ENCODE measurements around the gene KIAA1217. TPM values are rescaled to one million over a fixed set of nuclear protein-coding genes. Genes with fewer than 3 reads are reported as not detected.

The KIAA1217 gene
- total RNA-seq, 2 donors from 2014 or later: 92.5 to 188 TPM

DNA sequence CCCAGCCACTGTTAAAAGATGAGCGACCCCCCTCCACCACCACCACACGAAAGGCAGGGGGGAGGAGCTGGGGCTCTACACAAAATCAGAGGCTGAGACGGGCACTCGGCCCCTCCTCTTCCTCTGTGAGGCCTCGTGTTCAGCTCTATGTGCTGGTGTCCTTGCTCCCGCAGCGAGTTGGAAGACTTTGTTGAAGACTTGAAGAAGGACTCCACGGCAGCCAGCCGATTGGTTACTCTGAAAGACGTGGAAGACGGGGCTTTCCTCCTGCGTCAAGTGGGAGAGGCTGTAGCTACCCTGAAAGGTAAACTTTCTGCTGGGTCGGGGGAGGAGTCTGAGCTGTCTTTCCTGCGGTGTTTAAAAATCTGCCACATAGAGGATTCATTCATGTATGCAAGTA, 311.0 kb downstream of the KIAA1217 start:
- TF ChIP-seq, protein P1, sequence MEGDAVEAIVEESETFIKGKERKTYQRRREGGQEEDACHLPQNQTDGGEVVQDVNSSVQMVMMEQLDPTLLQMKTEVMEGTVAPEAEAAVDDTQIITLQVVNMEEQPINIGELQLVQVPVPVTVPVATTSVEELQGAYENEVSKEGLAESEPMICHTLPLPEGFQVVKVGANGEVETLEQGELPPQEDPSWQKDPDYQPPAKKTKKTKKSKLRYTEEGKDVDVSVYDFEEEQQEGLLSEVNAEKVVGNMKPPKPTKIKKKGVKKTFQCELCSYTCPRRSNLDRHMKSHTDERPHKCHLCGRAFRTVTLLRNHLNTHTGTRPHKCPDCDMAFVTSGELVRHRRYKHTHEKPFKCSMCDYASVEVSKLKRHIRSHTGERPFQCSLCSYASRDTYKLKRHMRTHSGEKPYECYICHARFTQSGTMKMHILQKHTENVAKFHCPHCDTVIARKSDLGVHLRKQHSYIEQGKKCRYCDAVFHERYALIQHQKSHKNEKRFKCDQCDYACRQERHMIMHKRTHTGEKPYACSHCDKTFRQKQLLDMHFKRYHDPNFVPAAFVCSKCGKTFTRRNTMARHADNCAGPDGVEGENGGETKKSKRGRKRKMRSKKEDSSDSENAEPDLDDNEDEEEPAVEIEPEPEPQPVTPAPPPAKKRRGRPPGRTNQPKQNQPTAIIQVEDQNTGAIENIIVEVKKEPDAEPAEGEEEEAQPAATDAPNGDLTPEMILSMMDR (IDR thresholded peaks at IDR 0.05): no peak
- TF ChIP-seq POLR2AphosphoS5 (IDR thresholded peaks at IDR 0.05) (no peak), POLR2A (IDR thresholded peaks at IDR 0.05) (no peak)
- H3K4me3 ChIP-seq: no peak overlapping the region
- H3K9me3 ChIP-seq: no peaks in the 10 kb centered on the region
- no peaks in the 10 kb centered on the region for H3K27me3 ChIP-seq (replicated peaks; ENCODE audit: insufficient read depth)
- no peak for DNase-seq (ENCODE audit: low spot score)
- H3K4me1 ChIP-seq (replicated peaks): no peaks in the 10 kb centered on the region
- WGBS: 42% methylated on average over 14 of the region's 14 CpGs
- no peaks in the 10 kb centered on the region for H3K36me3 ChIP-seq
- H3K27ac ChIP-seq: no peak overlapping the region
- intact Hi-C loops (cut with DNase I): loop anchor here (5.0 kb wide), 1 partner anchor 523 kb away; no protein-coding TSS in a partner anchor

DNA sequence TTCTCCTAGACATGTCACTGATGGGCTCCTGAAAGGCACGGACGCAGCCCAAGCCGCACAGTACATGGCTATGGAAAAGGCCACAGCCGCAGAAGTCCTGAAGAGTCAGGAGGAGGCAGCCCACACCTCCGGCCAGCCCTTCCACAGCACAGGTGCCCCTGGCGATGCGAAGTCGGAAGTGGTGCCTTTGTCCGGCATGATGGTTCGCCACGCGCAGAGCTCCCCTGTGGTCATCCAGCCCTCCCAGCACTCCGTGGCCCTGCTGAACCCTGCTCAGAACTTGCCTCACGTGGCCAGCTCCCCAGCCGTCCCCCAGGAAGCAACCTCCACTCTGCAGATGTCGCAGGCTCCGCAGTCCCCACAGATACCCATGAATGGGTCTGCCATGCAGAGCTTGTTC, 315.4 kb downstream of the KIAA1217 start:
- DNase-seq (ENCODE audit: low spot score): no peak
- Histone ChIP-seq H3K27ac (no peak overlapping the region), H3K4me3 (no peak overlapping the region), H3K27me3 (replicated peaks; ENCODE audit: insufficient read depth) (no peaks in the 10 kb centered on the region), H3K4me1 (replicated peaks) (no peaks in the 10 kb centered on the region), H3K9me3 (no peaks in the 10 kb centered on the region), H3K36me3 (no peaks in the 10 kb centered on the region)
- TF ChIP-seq POLR2A (IDR thresholded peaks at IDR 0.05): no peak
- TF ChIP-seq, protein P1 (IDR thresholded peaks at IDR 0.05): no peak
- TF ChIP-seq POLR2AphosphoS5 (IDR thresholded peaks at IDR 0.05): no peak
- WGBS: 95% methylated on average over 17 of the region's 17 CpGs
- intact Hi-C loops (cut with DNase I): no loop called here

DNA sequence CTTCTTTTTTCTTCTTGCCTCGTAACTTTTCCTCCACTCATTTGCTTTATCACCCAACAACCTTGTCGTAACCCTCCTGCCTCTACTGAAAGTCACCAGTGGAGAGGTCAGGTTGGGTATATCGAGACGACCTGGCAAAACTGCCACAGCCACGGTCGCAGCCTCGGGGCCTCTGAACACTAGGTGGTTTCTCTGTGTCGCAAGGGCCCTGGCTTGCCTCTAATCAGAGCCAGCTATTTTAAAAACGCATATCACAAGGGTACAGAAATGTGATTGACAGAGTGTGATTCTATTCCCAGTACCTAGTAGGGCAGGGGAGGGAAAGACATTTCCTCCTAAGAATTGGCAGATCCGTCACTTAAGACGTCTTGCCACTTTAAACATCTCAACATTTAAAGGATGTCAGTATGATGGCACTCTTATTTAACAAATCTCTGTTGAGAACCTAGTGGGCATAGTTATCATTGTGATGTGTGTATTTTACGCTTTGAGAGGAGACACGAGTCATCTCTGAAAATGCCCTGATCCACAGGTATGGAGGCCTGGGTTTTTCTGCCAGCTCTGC, 317.2 kb downstream of the KIAA1217 start:
- DNase-seq (ENCODE audit: low spot score): no peak
- Histone ChIP-seq H3K27ac (no peak overlapping the region), H3K4me3 (no peak overlapping the region), H3K4me1 (replicated peaks) (no peaks in the 10 kb centered on the region), H3K27me3 (replicated peaks; ENCODE audit: insufficient read depth) (no peaks in the 10 kb centered on the region), H3K9me3 (no peaks in the 10 kb centered on the region), H3K36me3 (no peaks in the 10 kb centered on the region)
- WGBS: 90% methylated on average over 13 of the region's 13 CpGs
- intact Hi-C loops (cut with DNase I): no loop called here
- TF ChIP-seq, protein P1 (IDR thresholded peaks at IDR 0.05): no peak
- TF ChIP-seq POLR2A (IDR thresholded peaks at IDR 0.05) (no peak), POLR2AphosphoS5 (IDR thresholded peaks at IDR 0.05) (no peak)

DNA sequence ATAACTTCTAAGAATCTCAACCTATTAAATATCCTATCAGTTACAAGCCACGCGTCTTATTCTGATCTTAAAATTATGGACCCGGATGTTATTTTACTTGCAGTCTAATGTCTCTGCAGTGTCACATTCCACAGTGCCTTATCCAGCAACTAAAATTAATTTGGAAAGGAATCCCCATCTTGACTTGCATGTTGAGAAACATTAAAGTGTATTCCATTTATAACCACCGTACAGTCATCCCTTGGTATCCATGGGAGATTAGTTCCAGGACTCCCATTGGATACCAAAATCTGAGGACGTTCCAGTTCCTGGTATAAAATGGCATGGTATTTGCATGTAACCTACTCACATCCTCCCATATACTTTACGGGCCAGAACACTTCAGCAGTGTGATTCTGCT, 320.0 kb downstream of the KIAA1217 start:
- Histone ChIP-seq H3K36me3 (peaks cover 5 to 16% of the 10 kb centered on the region in 2 donors), H3K27ac (no peak overlapping the region), H3K4me3 (no peak overlapping the region), H3K9me3 (no peaks in the 10 kb centered on the region), H3K4me1 (replicated peaks) (no peaks in the 10 kb centered on the region), H3K27me3 (replicated peaks; ENCODE audit: insufficient read depth) (no peaks in the 10 kb centered on the region)
- DNase-seq (ENCODE audit: low spot score): no peak
- WGBS: 91% methylated on average over 6 of the region's 6 CpGs
- no peak for TF ChIP-seq POLR2AphosphoS5 (IDR thresholded peaks at IDR 0.05)
- no peak for TF ChIP-seq POLR2A (IDR thresholded peaks at IDR 0.05)
- TF ChIP-seq, protein P1 (IDR thresholded peaks at IDR 0.05): no peak
- intact Hi-C loops (cut with DNase I): no loop called here

DNA sequence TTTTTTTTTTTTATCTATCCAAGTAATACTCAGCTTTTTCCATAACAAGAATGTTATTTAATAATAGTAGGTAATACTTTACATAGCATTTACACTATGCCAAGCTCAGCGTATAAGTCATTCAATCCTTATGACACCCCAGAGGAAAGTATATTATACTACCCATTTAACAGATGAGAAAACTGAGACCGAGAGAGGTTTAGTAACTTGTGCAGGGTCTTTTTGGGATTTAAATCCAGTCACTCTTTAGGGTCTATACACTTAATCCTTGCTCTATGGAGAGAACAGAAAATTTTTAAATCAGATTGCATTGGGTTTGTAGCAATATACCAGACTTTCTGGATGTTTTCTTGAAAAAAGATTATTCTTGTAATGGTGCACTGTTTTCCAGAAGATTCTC, 322.5 kb downstream of the KIAA1217 start:
- Histone ChIP-seq H3K27me3 (replicated peaks; ENCODE audit: insufficient read depth) (no peaks in the 10 kb centered on the region), H3K9me3 (no peaks in the 10 kb centered on the region), H3K4me1 (replicated peaks) (no peaks in the 10 kb centered on the region), H3K27ac (no peak overlapping the region), H3K4me3 (no peak overlapping the region), H3K36me3 (peaks cover 5 to 16% of the 10 kb centered on the region in 2 donors)
- WGBS: 98% methylated on average over 2 of the region's 2 CpGs
- TF ChIP-seq POLR2A (IDR thresholded peaks at IDR 0.05): no peak
- TF ChIP-seq, protein P1 (IDR thresholded peaks at IDR 0.05): no peak
- TF ChIP-seq POLR2AphosphoS5 (IDR thresholded peaks at IDR 0.05): no peak
- DNase-seq (ENCODE audit: low spot score): no peak
- intact Hi-C loops (cut with DNase I): no loop called here

Data from prostate gland (tissue), 2 donors.